HTR-8/SVneo (cell line): ENCODE results near the gene NDC80.

ENCODE experiments used
- DNase-seq: peaks from one replicate; pipeline ENCODE4 v3.0.0; 2011; ENCODE audit warnings: low spot score, mixed read lengths; ENCODE audit not compliant: insufficient read length
- FAIRE-seq: peaks from 2 replicates; lab custom pipeline; 2011; peaks lifted over from hg19 to GRCh38; lab: Jason Lieb, UNC

Gene NDC80

DNA sequence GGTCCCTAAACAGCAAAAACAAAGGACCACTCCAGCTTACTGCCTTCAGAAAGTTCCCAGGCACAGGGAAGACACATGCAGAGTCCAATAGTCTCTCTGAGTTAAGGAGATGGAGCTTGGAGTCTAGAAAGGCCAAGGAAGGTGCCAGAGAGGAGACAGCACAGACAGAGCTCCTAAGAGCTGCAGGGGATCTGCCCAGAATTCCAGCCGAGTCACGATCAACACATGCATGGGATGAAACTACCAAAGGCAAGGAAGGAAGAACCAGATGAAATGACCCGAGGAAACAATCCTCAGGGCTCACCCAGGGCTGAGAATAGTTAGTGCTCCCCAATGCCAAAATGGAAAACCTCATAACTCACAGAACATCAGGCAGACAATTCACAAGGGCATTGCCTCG is 15.5 kb upstream of the NDC80 start:
- no peak for FAIRE-seq
- DNase-seq: no peak

- DNase-seq: no peak
- no peak for FAIRE-seq
These were observed 13.8 kb upstream of the NDC80 start for GRCh38 chr18:2557536-2557935.

DNA sequence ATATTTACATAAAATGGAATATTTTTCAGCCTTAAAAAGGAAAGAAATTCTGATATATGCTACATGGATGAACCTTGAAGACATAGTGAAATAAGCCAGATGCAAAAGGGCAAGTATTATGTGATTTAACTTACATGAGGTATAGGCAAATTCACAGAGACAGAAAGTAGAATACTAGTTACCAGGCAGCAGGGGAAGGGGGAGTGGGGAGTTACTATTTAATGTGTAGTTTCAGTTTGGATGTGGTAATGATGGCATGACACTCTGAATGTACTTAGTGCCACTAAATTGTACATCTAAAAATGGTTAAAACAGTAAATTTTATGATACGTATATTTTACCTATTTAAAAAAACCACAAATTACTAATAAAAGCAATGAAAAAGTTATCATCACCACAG is 12.1 kb upstream of the NDC80 start:
- no peak for FAIRE-seq
- no peak for DNase-seq

GRCh38 chr18:2564373-2564772 is 7.0 kb upstream of the NDC80 start:
- no peak for FAIRE-seq
- no peak for DNase-seq

GRCh38 chr18:2568129-2568528 is 3.2 kb upstream of the NDC80 start:
- FAIRE-seq (no peak), DNase-seq (no peak)

DNA sequence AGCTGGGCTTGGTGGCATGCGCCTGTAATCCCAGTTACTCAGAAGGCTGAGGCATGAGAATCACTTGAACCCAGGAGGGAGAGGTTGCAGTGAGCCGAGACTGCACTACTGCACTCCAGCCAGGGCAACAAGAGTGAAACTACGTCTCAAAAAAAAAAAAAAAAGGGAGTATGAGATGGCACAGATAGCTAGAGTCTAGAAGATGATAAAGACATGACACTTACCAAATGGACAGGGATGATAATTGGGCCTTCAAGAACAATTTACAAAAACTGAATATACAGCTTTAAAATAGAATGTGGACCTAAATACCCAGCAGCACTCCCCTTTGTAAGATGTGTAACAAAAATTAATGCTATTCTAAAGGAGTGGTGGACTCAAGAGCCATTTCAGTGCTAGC is 2.8 kb upstream of the NDC80 start:
- FAIRE-seq (no peak), DNase-seq (no peak)

GRCh38 chr18:2569338-2570207 is 1.8 kb upstream of the NDC80 start:
- no peak for FAIRE-seq
- no peak for DNase-seq

- FAIRE-seq (no peak), DNase-seq (peak; percentile 56)
These were observed 571 bp upstream of the NDC80 start for GRCh38 chr18:2570772-2571199.

DNA sequence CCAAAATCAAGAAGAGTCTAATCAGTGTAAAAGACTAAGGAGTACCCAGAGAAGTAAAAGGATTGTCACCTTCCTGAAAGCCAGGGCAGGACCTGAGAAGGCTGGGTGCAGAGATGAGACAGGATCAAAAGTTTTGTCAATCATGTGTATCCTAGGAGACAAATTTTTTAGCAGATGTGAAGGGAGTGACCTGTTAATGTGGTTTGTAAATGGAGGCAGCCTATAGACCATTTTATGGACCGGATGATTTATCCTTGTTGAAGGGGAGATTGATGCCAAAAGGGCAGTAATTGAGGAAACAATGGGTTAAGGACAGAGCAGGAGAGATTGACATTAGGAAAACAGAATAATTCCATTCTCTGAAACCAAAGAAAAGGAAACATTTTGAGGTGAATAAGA is 813 bp downstream of the NDC80 start:
- FAIRE-seq (no peak), DNase-seq (no peak)

DNA sequence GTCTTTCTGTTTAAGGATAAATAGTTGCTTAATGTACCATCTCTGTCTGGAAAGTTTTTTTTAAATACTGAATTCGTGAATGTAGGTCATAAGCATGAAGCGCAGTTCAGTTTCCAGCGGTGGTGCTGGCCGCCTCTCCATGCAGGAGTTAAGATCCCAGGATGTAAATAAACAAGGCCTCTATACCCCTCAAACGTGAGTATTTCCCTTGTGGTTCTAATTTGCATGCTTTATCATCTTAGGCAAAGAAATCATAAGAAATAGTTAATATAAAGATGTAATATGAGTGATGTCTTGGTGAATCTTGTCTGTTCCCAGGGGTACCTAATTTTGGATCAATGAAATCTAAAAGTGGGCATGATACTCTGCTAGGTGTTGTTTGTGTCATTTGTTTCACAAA is 1.5 kb downstream of the NDC80 start:
- no peak for FAIRE-seq

GRCh38 chr18:2573408-2573807 is 2.1 kb downstream of the NDC80 start:
- DNase-seq (no peak), FAIRE-seq (no peak)

More for the DNA sequence above, 1.5 kb downstream of the NDC80 start:
- DNase-seq: no peak

- FAIRE-seq (no peak), DNase-seq (no peak)
These were observed 16.4 kb downstream of the NDC80 start for GRCh38 chr18:2587788-2588187.

DNA sequence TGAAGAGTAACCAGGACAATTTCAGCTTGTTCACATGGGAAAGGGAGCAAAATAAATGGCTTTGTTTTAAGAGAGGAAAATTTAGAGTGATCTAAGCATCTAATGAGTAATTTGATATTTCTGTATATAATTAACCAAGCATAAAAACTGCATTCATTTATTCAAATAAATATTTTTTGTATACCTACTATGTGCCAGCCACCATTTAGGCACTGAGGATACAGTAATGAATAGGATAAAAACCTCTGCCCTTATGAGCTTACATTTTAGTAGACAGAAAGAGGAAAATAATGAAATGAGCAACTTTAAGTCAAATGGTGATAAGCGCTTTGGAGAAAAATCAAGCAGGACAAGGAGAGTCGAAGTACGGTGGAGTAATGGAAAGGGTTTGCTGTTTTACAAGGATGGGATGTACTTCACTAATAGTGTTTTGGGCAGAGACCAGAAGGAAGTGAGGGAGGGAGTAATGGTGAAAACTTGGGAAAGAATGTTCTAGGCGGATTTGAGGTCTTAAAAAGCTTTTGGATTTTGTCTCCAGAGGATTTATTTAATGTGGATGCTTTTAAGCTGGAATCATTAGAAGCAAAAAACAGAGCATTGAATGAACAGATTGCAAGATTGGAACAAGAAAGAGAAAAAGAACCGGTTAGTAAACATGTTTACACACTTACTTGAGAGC is 17.4 kb downstream of the NDC80 start:
- DNase-seq (no peak), FAIRE-seq (no peak)

DNA sequence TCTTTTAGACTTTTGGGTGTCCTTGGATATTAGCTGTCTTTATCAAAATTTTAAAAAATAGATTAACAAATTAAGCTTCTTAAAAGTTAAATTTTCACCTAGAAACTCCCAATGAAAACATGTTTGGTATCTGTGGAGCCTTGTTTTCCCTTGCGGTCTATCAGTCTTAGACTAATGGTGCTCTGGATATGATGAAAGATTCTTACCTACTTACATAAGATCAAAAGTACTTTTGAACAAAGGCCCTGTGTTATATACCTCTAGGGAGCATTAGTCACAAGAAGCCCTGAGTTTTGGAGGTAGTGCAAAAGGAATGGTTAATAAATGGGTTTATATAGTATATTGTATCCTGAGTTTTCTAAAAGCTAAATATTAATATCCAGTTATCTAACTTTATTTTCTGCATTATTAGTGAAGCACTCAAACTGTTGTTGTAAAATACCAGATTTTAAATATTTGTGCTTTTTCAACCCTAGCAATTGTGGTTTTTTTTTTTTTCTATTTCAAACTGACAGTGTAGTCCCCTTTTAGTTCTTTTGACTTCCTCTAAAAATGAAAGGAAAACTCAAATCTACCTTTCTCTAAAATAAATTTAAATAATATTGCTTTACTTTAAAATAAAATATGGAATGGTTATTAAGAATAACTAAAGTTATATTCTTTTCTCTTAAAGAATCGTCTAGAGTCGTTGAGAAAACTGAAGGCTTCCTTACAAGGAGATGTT is 18.1 kb downstream of the NDC80 start:
- FAIRE-seq (no peak), DNase-seq (no peak)

- DNase-seq (no peak), FAIRE-seq (no peak)
These were observed 18.9 kb downstream of the NDC80 start for GRCh38 chr18:2590303-2590702.

DNA sequence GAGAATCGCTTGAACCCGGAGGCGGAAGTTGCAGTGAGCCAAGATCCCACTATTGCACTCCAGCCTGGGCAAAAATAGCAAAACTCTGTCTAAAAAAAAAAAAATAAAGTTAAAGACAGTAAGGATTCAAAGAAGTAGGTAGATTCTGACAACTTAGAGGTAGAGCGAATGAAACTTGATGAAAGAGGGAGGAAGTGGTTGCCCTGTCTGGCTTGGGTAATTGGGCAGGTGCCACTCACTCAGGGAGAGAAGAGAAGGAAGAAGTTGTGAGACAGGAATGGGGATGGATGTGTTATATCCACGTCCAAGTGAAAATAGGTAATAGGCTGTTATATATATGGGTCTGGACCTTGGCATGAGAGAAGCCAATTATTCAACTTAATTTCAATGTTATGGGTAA is 26.3 kb downstream of the NDC80 start:
- no peak for FAIRE-seq
- no peak for DNase-seq

- FAIRE-seq: no peak
- no peak for DNase-seq
These were observed 31.5 kb downstream of the NDC80 start for GRCh38 chr18:2602844-2603243.

DNA sequence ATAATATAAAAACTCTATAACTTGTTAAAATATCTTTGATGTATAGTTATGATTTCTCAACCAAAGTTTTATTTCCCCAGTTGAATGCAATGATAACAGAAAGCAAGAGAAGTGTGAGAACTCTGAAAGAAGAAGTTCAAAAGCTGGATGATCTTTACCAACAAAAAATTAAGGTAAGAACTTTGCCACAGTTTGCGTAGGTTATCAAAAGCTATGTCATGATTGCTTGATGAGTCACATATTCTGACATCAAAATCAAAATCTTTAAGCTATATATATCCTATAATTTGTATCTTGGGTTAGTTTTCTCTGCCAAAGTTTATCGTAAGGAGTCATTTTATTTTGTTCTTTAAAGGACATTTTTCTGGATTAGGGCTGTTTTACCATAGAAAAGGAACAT is 35.0 kb downstream of the NDC80 start:
- DNase-seq (no peak), FAIRE-seq (no peak)

- DNase-seq (no peak), FAIRE-seq (no peak)
These were observed 38.2 kb downstream of the NDC80 start for GRCh38 chr18:2609604-2610003.

- no peak for FAIRE-seq
- no peak for DNase-seq
These were observed 39.2 kb downstream of the NDC80 start for GRCh38 chr18:2610549-2610948.

- DNase-seq (no peak), FAIRE-seq (no peak)
These were observed 41.6 kb downstream of the NDC80 start for GRCh38 chr18:2612996-2613395.
